ENCODE results near the gene DCANP1. TPM values are rescaled to one million over a fixed set of nuclear protein-coding genes. Genes with fewer than 3 reads are reported as not detected.

DCANP1 gene
- total RNA-seq, 3 donors from 2014 or later = not detected

DNA sequence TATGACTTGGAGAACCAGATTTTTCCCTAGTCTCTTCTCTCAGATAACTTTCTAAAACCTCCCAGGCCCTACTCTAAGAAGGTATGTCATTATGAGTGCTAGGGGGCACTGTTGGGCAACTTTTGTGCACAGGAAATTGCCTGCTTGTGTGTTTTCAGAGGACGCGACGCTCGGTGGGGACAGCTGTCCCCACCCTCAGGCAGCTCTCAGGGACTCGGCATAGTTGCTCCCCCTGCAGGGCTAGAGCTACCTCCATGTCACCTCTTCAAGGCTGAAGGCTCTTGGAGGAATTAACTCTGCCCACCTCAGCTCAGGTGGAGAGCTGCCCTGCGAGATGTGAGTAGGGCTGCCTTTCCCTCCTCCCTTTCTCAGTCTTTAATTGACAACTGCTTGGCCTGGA lies 15.2 kb upstream of the DCANP1 start:
- intact Hi-C loops (cut with DNase I, micrococcal nuclease) = loop anchor here in 1 of 2 donors (10.0 kb wide), 1 partner anchor 372 kb away; the partner anchor contains the start of gene SLC25A48
- TF ChIP-seq, protein P1, sequence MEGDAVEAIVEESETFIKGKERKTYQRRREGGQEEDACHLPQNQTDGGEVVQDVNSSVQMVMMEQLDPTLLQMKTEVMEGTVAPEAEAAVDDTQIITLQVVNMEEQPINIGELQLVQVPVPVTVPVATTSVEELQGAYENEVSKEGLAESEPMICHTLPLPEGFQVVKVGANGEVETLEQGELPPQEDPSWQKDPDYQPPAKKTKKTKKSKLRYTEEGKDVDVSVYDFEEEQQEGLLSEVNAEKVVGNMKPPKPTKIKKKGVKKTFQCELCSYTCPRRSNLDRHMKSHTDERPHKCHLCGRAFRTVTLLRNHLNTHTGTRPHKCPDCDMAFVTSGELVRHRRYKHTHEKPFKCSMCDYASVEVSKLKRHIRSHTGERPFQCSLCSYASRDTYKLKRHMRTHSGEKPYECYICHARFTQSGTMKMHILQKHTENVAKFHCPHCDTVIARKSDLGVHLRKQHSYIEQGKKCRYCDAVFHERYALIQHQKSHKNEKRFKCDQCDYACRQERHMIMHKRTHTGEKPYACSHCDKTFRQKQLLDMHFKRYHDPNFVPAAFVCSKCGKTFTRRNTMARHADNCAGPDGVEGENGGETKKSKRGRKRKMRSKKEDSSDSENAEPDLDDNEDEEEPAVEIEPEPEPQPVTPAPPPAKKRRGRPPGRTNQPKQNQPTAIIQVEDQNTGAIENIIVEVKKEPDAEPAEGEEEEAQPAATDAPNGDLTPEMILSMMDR (IDR thresholded peaks at IDR 0.05) = no peak

DNA sequence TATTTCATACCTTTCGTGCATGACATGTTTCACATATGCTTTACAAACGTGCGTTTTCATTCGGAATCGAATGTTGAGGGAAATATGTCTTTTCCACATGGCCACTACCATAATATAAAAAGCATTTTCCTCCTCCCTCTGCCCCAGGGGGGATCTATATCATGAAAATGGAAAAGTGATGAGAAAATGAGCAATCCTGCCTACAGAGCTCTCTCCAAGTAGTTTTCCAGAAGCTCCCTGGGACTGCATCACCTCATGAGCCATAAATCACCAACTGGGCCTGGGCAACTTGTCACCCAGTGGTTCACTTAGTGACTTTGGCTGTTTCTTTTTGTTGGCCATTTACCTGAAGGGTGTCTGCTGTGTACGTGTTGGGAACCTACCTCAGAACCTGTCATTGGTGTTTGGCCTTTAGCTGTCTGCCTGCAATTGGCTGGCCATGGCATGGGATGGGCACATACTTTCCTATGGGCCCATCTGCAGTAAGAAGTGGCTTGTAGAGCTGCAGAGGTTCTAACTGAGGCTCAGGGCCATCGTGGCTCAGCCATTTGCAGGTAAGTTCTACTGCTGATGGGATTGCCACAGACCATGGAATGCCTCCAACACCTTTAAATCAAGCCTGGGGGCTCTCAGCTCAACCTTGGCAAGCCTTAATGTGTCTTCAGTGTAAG lies 14.5 kb upstream of the DCANP1 start:
- intact Hi-C loops (cut with DNase I, micrococcal nuclease) = loop anchor here in 1 of 2 donors (10.0 kb wide), 1 partner anchor 373 kb away; the partner anchor contains the start of gene SLC25A48
- ATAC-seq (no peak), DNase-seq (no peak)
- H3K4me3 ChIP-seq = no peak overlapping the region
- H3K36me3 ChIP-seq (ENCODE audit: low read depth) = no peaks in the 10 kb centered on the region
- TF ChIP-seq, protein P1 (IDR thresholded peaks at IDR 0.05) = no peak
- H3K4me1 ChIP-seq (ENCODE audit: low read depth) = peaks cover 4% of the 10 kb centered on the region
- H3K9me3 ChIP-seq = no peaks in the 10 kb centered on the region

More for the DNA sequence above, 15.2 kb upstream of the DCANP1 start:
- H3K9me3 ChIP-seq = no peaks in the 10 kb centered on the region
- peak; percentile 57 for ATAC-seq
- DNase-seq = peak in 1 of 3 donors; percentile 70
- peaks cover 4% of the 10 kb centered on the region for H3K4me1 ChIP-seq (ENCODE audit: low read depth)
- H3K36me3 ChIP-seq (ENCODE audit: low read depth) = no peaks in the 10 kb centered on the region
- no peak overlapping the region for H3K4me3 ChIP-seq

DNA sequence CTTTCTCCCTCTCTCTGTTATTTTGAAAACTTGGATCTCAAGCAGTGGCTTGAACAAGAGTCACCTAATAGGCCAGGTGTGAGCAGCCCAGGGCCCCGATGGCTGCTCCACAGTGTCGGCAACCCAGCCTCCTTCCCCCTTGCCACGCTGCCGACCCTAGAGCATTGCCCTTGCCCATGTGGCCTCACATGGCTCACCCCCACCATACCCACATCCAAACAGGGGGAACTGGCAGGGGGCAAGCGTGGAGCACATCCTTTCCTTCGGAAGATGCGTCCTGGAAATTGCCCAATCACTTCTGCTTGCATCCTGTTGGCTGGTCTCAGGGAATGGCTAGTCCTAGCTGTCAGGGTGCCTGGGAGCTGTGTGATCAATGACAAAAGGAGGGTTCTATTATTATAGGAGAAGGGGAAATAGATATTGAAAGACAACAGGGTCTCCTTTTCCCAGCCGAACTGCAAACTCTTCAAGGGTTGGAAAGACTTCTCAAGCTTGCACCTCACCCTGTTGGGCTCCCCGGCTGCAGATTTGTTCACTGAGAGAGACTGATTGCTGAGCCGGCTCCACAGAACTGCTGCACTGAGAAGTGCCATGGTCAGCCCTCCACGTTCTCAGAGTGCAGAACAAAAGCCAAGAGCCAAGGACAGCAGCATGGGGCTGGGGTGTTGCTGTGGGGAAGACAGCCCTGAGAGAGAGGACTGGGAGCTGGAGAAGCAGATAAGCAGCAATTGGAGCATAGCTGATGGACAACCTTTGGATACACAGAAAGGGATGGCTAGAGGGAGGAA lies 13.3 kb upstream of the DCANP1 start:
- Histone ChIP-seq H3K9me3 (no peaks in the 10 kb centered on the region), H3K4me1 (ENCODE audit: low read depth) (peaks cover 4% of the 10 kb centered on the region), H3K36me3 (ENCODE audit: low read depth) (no peaks in the 10 kb centered on the region), H3K4me3 (no peak overlapping the region)
- DNase-seq (no peak), ATAC-seq (no peak)
- intact Hi-C loops (cut with DNase I, micrococcal nuclease) = loop anchor here in 1 of 2 donors (10.0 kb wide), 1 partner anchor 374 kb away; the partner anchor contains the start of gene SLC25A48
- TF ChIP-seq, protein P1 (IDR thresholded peaks at IDR 0.05) = no peak

DNA sequence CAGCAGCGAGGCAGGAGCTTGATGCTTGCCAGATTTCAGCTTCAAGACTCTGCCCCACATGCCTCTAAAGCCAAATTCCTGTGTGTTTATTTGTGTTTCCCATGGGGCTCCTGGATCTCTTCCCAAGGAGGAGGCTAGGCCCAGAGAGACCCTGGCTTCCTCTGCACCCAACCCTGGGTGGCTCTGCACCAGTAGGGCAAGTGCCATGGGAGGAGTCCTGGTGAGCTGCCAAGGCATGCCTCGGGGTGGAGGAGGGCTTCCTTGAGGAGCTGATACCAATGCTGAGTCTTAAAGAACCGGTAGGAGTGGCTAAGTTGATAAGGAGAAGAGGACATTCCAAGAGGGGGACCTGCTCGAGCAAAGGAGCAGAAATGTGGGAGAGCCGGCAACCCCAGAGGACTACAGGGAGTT lies 11.8 kb upstream of the DCANP1 start:
- TF ChIP-seq, protein P1 (IDR thresholded peaks at IDR 0.05) = no peak
- Histone ChIP-seq H3K36me3 (ENCODE audit: low read depth) (no peaks in the 10 kb centered on the region), H3K4me3 (no peak overlapping the region), H3K4me1 (ENCODE audit: low read depth) (peaks cover 4% of the 10 kb centered on the region), H3K9me3 (no peaks in the 10 kb centered on the region)
- intact Hi-C loops (cut with DNase I, micrococcal nuclease) = no loop called here
- peak; percentile 65 for ATAC-seq
- DNase-seq = peak in 2 of 3 donors; percentile 86 to 87

DNA sequence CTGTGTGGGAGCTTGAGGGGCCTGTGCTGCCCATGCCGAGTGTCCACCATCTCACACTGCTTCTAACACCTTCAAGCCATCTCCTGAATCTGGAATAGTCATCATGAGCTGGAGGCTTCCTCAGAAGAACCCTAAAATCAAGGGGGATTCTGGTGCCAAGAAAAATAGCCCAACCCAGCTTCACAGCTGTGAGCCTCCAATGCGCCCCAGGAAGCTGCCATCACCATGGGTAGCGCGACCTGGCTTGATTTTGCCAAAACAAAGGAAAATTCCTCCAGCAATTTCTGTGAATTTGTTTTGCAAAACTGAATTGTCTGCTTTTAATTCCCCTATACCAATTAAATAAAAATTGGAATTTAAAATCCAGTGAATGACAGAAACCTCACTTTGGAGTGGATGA lies 11.2 kb upstream of the DCANP1 start:
- TF ChIP-seq, protein P1 (IDR thresholded peaks at IDR 0.05) = no peak
- intact Hi-C loops (cut with DNase I, micrococcal nuclease) = no loop called here
- ATAC-seq = no peak

More for the DNA sequence above, 11.2 kb upstream of the DCANP1 start:
- no peak for DNase-seq
- H3K4me3 ChIP-seq = no peak overlapping the region
- no peaks in the 10 kb centered on the region for H3K9me3 ChIP-seq
- H3K4me1 ChIP-seq (ENCODE audit: low read depth) = peaks cover 4% of the 10 kb centered on the region
- no peaks in the 10 kb centered on the region for H3K36me3 ChIP-seq (ENCODE audit: low read depth)
